Hematopoietic multipotent progenitor cell (in vitro differentiated cells): ENCODE data around the gene CMTM8. TPM values are rescaled to one million over a fixed set of nuclear protein-coding genes. Genes with fewer than 3 reads are reported as not detected.
"Not testable (repeated sequence)": the region's sequence is repeated elsewhere in the genome, so short reads cannot be mapped to it uniquely, and the experiment has no call there.

ENCODE experiments used
- DNase-seq, 3 donors: peaks; one replicate each; pipeline ENCODE4 v3.0.0-alpha.2; 2011 to 2015; ENCODE audit warnings: low read depth in 2 of 3, low spot score in 2 of 3
- total RNA-seq: library from RNA; depleted of rRNA; stranded (reverse); fragments of >200 nt; gene quantifications from one replicate; pipeline ENCODE4 v1.2.3, GENCODE V29; 2012

CMTM8 gene, protein sequence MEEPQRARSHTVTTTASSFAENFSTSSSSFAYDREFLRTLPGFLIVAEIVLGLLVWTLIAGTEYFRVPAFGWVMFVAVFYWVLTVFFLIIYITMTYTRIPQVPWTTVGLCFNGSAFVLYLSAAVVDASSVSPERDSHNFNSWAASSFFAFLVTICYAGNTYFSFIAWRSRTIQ
- 2.2 TPM for total RNA-seq

GRCh38 chr3:32238453-32239306 lies at the start of gene CMTM8:
TSS of gene CMTM8 (plus strand) at chr3:32238680. CDS start at chr3:32238973, 293 bp downstream.
- DNase-seq, result peak; percentile 44 to 57 (median 47)

DNA sequence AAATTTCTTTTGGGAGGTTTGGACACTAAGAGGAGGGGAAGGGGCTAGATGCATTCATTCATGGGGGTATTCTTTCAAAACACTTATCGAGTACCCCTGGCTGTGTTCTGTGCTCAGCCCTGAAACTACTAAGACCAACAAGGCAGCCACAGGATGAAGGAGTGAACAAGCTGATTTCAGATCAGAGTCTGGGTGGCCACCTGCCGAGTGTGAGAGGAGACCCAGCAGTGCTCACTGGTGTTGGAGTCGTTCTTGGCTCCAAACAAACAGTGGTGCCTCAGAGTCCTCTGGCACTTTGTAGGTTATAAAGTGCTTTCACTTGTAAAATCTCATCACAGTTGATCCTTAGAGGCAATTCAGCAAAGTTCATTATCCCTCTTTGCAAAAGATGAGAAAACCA lies 48.8 kb upstream of the CMTM8 start:
- no peak for DNase-seq

DNA sequence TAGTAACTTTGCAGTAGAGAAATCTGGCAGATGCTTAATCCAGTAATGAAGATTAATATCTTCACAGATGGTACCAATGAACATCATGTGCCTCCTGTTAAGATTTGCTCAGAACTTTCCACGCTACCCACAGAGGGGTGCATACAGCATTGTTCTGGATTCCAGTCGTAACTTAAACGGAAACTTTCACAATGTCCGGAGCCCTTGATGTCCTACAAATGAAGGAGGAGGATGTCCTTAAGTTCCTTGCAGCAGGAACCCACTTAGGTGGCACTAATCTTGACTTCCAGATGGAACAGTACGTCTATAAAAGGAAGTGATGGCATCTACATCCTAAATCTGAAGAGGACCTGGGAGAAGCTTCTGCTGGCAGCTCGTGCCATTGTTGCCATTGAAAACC lies 47.9 kb upstream of the CMTM8 start:
- not testable (repeated sequence) for DNase-seq

DNA sequence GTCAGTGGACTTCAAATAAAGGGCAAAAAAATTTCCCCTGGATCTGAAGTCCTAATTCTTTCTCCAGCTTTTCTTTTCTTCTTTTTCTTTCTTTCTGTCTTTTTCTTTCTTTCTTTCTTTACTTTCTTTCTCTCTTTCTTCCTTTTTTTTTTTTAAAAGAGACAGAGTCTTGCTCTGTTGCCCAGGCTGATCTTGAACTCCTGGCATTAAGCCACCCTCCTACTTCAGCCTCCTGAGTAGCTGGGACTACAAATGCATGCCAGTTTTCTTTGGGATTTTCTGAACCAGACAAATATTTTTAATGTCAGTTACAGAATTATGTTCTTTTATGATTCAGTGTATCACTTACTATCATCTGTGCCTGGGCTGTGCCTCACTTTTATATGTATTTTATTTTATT lies 45.4 kb upstream of the CMTM8 start:
- no peak for DNase-seq

- peak in 1 of 3 donors; percentile 12 for DNase-seq
These were observed 43.8 kb upstream of the CMTM8 start for GRCh38 chr3:32194653-32195052.

DNA sequence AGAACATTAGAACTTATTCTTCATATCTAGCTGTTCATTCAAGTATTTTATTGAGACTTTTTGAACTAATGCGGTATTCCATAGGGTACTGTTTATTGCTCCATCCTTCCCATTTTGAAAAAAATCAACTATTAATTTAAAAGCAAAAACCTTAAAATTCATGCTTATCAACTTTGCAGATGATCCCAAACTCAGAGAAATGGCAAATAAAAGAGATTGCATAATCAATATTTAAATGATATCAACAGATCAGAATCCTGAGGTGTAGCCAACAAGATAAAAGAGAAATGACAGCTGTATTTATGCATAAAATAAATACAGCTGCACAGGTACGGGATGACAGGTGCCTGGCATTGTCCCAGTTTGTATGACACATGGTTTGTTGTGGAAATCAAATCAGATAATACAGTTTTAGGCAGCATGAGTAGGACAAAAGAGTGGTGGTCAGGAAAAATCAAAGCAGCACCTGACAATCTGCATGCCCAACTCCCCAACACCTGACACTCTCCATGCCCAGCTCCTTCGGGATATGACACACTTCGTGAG lies 42.4 kb upstream of the CMTM8 start:
- DNase-seq, result no peak

DNA sequence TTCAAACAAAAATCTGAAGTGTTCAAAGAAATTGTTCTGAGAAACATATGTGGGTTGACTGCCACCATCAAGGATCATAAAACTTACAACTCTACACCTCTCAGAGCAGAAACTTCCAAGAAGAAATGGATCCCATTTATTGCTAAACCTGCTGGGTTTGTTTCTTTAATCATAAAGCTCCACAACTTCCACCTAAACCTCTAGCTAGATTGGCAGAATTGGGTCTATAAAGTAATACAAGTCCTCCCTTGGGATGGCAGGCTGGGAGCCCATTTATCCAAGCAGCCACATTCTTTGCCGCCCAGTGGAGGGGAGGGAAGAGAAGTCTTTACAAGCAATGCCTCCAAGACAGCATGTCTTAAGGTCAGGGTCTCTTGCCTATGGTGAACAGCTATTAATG lies 40.5 kb upstream of the CMTM8 start:
- DNase-seq, result no peak

GRCh38 chr3:32198714-32199113 lies 39.8 kb upstream of the CMTM8 start:
- no peak for DNase-seq

- no peak for DNase-seq
These were observed 38.0 kb upstream of the CMTM8 start for GRCh38 chr3:32200490-32200889.

- no peak for DNase-seq
These were observed 37.3 kb upstream of the CMTM8 start for GRCh38 chr3:32200992-32201758.

DNA sequence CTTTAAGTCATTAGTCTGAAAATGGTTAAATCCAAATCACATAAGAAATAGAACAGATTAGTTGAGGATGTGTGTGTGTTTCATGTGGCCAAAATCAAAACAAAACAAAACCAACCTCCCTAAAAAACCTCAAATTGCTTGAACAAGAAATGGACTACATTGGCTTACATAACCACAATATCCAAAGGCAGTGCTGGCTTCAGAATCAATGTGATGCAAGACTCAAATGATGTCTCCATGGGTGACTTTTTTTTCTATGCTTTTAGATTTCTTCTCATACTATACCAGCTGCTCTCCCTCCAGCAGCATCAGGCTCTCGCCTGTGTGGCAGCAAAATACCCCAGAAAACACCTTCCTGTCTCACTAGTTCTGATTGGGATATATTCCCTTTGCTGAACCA lies 36.0 kb upstream of the CMTM8 start:
- DNase-seq, result no peak

DNA sequence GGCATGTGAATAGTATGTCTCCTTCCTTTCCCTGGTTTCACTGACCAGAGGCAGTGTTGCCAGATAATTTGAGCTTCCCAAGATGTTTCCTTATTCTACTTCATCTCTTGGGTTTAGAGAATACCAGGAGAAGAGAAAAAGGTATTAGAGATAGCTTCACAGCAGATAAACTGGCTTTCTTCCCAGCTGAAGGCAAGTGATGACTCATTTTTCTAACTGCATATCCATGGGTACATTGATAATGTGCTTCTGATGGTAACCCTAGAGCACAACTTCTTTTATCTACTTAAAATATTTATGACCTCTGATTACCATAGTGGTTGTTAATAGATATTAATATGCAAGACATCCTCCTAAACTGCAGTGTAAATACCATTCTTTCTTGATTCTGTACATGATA lies 34.6 kb upstream of the CMTM8 start:
- DNase-seq, result no peak

- DNase-seq, result peak in 2 of 3 donors; percentile 9 to 43
These were observed 30.0 kb upstream of the CMTM8 start for GRCh38 chr3:32208447-32208846.

DNA sequence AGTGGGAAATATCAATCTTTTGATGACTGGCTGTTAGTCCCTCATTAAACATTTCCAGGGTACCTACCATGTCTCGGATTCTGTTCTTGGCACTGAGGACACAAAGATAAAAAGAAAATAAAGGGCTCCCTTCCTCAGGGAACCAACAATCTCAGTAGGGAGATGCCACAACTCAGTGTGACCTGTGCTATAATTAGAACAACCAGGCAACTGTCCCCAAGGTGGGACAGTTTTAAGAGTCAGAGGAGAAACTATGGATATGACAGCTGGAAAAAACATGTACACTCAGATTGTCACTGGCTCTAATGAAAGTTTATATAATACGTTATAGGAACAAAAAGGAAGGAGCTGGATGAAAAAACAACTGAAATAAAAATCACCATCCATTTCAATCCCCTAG lies 23.3 kb upstream of the CMTM8 start:
- DNase-seq, result no peak

GRCh38 chr3:32216172-32216783 lies 22.2 kb upstream of the CMTM8 start:
- no peak for DNase-seq

GRCh38 chr3:32217339-32217738 lies 21.1 kb upstream of the CMTM8 start:
- no peak for DNase-seq

- DNase-seq, result no peak
These were observed 18.9 kb upstream of the CMTM8 start for GRCh38 chr3:32219537-32219936.

DNA sequence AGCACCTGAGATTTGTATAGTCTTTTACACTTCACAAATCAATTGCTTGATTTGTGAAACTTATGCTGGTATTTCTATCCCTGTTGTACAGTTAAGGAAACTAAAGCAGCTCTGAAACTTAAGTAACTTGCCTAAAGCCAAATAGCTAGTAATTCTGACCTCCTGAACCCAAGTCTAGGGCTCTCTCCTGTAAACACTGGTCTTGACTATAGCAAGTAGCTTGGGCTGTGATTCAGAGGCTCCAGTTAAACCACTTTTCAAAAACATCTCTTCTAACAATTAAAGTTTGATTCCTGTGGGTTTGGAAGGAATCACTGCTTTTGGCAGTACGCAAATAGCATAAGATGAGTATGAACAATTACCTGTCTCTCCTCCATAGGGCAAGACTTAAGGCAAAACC lies 18.5 kb upstream of the CMTM8 start:
- DNase-seq, result no peak

GRCh38 chr3:32222950-32223349 lies 15.5 kb upstream of the CMTM8 start:
- no peak for DNase-seq

DNA sequence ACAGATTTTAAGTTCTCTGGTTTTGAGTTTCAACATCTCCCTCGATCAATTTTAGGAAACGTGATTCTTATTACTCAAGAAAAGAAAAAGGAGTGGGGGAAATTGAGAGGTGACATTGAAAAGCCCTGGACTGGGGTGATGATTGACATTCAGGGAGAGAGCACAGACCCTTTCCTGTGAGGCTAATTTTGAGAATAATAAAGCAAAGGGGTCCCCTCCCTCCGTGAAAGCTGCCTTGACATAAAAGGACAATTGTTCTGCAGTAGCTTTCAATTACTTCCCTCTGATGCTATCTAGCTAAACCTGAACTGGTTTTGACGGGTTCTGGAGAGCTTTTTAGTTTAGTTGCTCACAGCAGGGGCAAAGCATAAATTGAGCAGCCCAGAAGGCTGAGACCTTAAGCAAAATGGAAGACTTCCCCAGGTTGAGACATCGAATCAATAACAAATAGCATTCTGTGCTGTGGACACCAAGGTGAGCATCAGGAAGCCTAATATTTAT lies 14.4 kb upstream of the CMTM8 start:
- no peak for DNase-seq
